DMS53 (cell line): Measurements from ENCODE around the gene QKI.

ENCODE experiments used
- DNase-seq: peaks from one replicate; lab custom pipeline; 2025; lab: John Stamatoyannopoulos, UW

QKI gene

DNA sequence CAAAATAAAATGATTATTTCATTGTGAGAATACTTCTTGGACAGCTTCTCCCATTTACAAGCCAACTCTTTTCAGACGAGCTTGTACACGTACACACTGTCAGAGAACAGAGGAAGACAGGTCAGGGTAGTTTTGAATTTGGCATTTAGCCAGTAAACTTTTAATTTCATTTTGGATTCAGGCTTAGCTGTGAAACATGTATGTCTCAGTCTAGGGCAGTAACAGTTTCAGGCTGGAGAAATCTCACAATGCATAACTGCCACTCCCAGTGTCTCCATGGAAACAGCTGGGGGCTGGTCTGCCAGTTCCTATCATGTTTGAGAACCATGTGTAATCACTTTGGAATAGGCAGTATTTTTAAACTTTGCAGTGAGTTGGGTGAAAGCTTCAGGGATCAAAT, 22.0 kb upstream of the QKI start:
- DNase-seq, result no peak

DNA sequence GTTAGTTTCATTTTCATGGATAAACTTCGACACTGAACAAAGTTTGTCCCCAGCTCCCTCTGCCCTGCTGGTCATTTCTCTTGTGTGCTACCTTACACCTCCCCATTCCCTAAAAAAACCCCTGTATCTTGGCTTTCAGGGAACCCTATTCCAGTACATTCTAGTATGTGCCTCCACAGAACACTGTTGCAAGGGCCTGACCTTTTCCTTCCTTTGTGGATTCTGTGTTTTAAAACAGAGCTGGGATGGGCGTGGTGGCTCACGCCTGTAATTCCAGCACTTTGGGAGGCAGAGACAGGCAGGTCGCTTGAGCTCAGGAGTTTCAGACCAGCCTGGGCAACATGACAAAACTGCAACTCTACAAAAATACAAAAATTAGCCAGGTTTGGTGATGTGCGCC, 20.6 kb upstream of the QKI start:
- DNase-seq, result no peak

DNA sequence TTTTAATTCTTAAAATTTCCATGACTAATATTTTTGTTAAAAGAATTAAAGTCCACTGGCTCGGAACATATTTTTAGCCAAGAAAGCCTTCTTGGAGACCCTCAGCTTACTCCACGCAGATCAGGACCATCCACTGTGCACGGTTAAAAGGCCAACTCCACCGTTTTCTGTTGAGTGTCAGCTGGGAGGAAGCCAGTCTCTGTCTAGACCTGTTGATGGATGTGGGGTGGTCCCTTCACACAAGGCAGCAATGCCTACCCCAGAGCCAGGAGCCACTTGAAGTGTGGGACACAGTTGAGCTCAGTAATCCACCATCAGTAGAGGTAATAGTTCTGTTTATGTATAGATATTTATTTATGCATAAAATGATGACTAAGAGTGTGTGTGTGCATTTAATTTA, 19.9 kb upstream of the QKI start:
- no peak for DNase-seq

DNA sequence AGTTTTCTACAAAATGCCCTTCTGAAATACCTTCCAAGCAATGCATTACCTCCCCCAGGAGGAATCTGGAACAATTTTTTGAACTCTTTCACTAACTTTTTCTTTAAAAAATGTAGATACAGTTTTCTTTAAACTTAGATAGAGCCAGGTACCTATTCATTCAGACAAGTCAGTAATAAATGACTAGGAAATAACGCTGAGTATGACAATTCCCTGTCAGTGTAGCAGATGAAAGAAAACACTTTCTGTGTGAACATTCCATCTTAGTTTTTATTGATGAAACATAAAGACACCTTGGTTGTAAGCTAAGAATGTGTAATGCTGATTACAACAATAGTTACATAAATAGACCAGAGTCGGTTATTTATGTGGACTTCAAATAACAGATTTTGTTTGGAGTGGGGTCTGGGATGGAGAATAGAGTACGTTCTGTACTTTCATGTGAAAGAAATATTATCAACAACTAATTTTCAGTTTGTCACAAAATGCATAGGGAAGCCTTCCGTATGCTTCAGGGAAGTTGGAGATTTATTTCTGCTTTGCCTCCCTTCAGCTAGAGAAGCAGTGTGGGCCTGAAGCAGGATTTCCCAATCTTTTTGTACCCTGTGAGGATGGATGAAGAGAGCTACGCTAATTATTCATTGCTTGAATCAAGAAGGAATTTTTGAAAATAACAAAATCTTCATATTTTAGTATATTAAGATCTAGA, 19.2 kb upstream of the QKI start:
- DNase-seq, result no peak

DNA sequence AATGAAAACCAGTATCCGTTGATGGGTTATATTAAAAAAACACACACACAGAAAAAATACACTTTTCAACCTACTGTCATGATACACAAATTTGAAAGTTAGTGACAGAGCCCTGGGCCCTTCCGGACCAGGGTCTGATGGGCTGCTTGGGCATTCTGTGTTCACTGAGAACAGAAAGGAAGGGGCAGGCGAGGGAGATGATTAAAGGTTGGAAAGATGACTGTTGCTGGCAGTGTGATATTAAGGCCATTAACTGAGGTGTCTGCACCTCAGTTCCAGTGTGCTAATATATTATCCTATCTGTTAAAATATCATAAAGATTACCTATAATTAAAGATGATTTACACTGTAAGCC, 18.7 kb upstream of the QKI start:
- no peak for DNase-seq

DNA sequence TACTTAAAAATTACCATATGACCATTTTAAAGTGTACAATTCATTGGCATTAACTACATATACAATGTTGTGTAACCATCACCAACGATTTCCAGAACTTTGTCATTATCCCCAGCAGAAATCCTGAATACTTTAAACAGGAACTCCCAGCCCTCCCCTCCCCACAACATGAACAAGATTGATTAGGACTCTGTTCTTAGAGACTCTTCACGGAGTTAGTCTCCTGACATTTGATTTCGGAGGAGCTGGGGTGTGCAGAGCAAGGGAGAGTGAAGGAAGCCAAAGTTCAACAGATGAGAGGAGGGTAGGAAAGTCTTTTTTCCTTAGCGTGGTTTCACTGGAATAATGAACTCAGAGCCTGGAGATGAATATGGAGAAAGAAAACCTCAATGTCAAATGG, 17.2 kb upstream of the QKI start:
- DNase-seq, result no peak

DNA sequence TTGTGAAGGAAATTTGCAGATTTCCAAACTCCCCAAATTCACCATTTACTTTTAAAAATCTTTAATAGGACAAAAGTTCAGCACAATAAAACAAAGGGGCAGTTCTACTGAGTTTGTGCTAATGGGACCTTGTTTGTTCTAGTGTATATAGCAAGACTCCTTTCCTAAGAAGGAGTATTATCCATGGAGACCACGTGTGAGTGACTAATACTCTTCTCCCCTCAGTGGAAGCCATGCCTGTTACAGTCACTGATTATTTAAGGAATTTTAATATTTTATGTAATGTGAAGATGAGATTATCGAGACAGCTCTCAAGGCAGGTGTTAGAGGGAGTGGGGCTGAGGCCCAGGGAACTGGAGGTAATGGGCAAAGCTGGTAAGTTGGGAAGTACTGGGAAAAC, 16.4 kb upstream of the QKI start:
- DNase-seq, result no peak

DNA sequence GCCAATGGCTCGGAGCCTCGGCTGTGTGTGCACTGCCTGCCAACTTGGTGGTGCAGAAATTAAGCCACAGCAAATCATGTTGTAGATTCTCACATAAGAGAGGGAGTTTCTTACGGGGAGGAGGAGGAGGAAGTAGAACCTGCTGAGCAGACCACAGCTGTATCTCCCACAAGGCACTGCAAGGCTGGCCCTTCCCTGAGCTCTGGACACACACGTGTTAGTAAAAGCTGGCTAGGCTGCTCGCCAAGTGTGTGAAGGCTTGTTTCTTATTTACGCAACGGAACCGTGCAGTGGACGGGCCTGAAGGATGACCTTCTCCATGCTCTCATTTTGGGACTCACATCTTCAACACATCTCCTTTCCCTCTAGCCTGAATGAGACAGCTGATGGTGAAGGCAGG, 15.7 kb upstream of the QKI start:
- DNase-seq, result no peak

DNA sequence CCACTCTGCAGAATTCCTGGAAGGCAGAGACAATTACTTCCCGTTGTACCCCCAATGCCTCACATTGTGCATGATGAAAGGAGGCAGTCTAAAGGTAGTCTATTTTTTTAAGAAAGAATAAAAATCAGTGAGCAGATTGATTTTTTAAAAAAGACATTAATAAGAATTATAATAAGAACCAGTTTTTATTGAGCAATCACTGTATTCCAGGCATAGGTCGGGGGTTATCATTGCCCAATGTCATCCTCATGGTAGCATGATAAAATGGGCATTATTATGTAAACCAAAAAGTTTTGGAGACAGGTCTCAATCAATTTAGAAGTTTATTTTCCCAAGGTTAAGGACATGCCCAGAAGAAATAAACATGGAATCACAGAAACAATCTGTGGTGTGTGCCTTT, 14.0 kb upstream of the QKI start:
- no peak for DNase-seq

DNA sequence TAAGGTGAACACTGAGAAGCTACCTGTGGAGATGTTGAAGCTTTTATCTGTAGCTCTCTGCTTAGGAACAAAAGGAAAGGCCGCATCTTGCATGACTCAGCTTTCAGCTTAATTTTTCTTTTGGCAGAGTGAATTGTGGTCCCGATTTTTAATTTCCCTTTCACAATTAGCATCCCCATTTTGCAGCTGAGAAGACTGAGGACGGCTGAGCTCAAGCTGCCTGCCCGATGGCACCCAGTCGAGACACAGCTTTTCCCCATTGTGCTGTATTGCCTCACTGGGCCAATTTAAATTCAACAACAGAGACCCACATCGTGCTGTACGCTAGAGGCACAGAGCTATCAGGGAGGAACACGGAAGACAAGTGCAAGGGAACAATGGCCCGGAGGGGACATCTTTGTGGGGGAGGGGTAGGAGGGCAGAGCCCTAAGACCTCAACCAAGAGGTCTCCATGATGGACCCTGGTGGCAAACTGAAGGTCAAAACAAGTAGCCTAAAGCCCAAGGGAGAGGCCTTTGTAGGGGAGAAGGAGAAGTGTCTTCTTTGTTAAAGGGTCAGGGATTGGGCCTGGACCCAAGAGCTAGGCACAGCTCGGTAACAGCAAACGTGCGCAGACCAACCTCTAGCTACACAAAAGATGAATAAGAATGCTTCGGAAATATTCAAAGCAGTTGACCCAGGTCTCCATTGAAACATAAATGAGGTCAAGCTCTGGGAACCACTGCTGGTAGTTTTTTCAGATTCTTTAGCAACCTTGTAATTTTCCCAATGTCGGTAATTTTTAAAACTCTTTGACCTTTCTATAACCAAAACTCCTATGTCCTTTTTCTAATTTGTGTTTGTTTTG, 13.3 kb upstream of the QKI start:
- DNase-seq, result no peak

DNA sequence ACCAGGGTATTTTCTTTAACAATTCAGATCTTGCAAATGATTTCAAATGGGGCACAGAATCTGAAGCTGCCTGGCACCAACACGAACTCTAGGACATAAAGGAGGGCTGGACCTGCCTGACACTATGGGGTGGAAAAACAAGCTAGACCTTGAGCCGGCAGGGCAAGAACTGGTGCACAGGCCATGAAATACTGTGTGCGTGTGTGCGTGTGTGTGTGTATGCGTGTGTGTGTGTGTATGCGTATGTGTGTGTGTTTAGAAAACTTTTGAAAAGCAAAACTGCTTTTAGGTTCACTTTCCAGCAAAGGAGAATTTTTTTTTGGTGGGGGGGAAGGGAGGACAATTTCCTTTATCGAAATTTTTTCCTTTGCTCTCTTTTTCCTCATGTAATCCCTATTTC, 11.9 kb upstream of the QKI start:
- no peak for DNase-seq

DNA sequence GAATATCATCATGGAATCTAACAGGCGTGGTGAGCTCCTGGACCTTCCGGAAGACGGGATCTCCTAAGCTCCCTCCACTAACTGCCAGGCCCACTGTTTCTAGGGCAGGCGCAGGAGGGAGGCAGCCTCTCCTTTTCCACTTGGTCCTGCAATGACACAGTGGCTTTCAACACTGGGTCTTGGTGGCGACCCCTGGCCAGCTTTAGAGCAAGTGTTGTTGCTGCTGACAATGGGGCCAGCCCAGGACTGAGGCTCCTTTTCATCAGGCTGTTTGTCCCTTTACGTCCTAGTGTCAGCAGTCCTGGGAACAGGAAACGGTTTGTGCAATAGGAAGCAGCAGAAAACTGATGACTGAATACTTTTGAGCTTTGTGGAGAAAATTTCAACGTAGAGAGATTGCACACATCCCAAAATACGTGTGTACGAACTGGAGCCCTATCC, 9.7 kb upstream of the QKI start:
- no peak for DNase-seq

DNA sequence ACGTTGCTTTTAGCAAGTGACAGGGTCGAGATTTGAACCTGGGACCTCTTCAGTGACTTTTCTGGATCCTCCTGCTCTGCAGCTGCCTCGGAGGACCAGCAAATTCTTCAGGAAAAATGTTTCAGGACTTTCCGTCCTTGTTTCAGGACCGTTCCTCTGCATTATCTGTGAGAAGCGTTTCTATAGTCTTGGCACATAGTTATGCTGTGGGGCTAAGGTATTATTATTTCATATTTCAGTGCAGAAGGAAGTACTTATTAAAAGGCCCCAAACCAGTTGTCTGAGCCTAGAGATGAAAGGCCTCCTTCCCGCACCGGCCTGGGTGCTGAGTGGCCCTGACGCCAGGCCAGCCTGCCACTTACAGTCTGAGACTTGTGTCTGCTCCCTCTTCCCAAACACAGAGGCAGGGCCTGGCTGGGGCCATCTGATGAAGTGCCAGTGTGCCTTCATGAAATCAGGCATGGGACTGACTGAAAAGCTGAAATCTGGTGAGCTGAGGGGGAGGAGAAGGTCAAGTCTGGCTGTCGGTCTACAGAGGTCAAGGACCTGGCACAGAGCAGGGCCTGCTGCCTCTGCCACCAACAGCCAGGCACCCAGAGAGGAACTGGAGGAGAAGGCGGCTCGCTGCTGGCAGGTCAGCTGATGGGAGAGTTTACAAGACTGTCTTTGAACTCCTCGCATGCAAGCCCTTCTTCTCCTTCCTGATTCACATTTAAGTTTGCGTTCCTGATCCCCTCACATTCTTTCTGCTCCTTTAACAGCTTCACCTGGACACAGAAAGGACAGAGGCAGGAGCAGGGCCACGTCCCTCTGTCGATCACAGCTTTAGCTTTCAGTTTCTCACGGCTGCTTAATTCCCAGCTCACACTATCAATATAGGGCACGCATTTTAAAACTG, 8.9 kb upstream of the QKI start:
- DNase-seq, result peak; percentile 61

DNA sequence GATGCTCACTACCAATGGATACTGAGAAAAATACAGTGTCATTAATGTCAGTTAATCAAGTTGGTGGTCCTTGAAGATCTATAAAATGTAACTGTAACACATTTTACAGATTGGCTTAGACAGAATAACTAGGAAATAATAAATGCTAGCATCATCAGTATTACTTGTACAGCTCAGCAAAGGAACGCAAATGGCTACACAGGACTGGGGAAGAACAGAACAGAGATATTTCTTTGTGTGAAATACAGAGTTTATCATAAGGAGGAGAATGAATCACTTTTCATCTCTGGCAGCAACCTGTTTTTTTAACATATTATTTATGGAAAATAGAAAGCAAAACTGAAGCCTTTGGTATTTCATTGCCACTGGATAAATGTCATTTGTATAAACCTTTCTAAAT, 8.2 kb upstream of the QKI start:
- DNase-seq, result no peak

DNA sequence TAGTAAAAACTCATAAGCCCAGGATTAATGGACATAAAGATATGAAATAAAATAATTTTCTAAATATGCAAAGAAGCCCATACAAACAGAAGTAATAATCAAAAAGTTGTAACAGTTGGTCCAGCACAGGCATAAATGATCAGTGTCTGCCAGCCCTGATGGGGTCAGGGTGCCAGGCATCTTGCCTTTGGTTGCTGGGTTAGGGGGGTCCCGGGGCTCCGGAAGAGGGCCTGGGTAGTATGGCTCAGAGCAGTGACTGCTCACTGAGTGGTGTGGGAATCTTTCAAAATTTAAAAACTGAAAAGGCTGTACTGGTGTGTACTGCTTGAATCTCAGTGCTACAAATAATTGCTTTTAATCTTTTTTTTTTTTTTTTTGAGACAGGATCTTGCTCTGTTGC, 7.7 kb upstream of the QKI start:
- no peak for DNase-seq

DNA sequence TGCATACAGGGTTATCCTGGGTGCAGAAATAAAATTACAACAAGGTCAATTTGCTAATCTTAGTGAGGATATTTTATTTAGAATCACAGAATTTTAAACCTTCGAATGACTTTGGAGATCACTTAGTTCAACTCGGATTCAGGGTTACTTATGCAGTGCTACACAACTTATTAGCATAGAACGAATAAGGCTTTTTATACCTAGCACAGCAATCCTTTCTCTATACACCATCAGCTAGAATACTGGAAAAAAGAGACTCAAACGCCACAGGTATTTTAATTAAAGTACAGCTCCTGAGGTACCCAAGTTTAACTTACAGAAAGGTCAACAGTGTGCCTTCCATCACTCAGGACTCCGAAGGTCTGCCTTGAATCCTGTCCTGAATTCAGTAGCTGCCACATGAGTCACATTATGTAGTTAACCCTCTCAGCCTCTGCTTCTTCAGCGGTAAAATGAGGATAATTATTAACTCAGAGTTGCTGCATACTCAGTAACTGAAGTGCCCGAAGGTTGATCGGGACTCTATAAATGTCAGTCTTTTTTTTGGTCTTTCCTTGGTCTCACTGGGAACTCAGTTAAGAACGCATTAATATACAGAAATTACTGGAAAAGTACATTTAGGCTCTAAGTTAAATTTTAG, 6.0 kb upstream of the QKI start:
- DNase-seq, result peak; percentile 80

DNA sequence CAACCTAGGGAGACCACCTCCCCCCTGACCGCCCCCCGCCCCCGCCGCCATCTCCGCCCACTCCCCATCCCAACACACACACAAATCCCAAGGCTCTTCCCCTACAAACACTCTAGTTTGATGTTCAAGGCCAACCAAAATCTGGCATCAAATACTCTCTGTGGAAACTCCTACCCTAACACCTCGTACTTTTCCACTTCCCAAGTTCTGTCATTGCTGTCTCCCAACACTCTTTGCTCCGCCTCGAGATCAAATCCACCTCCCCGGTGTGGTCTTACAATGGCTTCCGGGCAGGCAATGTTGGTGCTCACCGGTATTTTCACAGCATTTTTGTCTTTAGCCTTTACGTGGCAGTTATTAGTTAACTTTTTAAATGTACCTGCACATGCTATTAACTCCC, 4.8 kb upstream of the QKI start:
- no peak for DNase-seq

DNA sequence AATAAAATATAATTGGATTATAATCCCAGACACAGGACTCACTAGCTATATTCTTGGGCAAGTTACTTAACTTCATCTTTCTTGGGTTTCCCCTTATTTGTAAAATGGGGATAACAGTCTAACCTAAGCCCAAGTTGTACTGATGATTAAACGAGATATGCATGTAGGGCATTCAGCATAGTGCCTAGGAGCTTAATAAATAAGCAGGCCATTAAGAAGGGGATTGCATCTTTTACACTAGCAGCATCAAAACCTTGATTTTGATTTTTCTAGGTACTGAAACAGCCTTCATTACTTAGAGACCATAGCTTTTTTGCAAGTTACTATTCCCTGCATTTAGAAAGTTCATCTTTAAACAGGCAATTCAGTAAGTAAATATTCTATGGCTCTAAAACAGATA, 2.2 kb upstream of the QKI start:
- DNase-seq, result peak; percentile 6

DNA sequence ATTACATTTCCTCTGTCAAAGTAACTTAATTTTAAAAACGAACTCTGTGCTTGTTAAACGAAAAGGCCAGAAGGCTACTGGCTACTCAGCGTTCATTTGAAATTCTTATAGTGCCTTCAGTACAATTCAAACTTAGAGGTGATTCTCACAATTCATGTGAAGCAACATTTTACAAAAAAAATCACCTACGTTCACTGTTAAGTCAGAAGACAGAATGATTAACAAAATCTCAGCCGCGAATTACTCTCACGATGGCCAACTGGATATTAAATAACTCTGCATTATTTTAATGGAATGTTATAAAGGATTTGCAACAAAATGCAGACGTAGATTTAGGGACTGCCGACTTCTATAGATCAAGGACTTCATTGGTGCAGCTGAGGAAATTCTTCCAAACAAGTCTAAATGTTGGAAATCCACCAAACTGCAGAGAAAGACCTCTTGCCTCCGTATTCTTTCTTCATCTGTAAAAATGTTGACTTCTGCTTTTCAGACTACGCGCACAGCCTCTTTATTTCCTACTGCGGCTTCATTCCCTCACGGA, 1.6 kb upstream of the QKI start:
- DNase-seq, result no peak

DNA sequence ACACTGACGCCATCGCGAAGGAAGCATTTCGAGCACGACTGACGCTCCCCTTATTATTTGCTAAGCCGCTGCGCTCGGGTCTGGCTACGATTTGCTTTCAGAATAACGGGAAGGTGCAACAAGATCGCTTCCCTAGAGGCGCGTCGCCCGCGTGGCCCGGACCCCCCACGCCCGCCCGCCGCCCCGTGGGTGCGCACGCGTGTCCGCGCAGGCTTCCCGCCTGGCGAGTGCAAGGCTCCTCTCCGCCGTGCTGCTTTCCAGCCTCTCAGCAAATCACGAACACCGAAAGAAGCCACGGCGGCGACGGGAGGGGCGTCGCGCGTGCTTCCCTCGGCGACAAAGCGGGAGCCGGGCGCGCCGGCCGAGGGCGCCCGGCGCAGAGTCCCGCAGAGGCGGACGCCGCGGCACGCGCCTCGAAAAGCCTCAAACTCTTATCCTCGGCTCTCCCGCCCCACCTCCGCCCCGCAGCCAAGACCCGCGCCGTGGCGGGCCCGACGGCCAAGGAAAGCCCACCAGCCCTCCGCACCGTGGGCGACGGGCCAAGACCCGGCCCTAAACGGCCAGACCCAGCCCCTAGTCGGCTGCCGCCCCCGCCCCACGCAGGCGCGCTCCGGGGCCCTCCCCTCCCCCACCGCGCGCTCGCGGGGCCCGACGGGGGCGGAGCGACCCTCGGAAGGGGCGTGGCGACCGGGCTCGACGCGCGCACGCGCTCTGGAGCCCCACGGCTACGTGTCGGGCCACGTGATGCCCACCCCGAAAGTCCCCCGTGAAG, 987 bp upstream of the QKI start:
- peak; percentile 88 for DNase-seq

DNA sequence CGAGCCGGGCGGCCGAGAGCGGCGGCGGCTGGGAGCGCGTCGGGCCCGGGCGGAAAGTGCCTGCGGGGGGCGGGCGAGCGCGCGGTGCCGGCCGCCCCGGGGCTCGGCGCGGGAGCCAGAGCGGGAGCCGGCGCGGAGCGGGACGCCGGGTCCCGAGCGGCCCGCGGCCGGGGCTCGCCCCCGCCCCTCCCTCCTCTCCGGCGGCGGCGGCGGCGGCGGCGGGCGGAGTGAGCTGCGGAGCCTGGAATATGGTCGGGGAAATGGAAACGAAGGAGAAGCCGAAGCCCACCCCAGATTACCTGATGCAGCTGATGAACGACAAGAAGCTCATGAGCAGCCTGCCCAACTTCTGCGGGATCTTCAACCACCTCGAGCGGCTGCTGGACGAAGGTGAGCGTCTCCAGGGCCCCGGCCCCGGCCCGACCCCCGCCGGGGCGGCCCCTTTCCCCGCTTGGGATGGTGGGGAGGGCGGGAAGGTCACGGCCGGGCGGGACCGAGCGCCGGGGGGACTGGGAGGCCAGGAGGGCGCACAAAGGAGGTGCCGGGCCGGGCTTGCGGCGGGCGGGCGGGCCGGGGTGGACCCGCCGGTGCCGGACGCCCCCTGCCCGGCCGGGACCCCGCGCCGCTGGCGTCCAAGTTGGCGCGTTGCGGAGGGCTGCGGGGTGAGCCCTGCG, 565 bp downstream of the QKI start:
- no peak for DNase-seq
